HG02943 (cell line): ENCODE measurements around the gene ABAT.
"Not testable (repeated sequence)": the region's sequence is repeated elsewhere in the genome, so short reads cannot be mapped to it uniquely, and the experiment has no call there.

Source experiments
- ATAC-seq: cut with Tn5 transposase; IDR thresholded peaks from one replicate; pipeline ENCODE4 v1.9.1; 2021; ENCODE audit warnings: mild to moderate bottlenecking, low read depth, moderate library complexity; ENCODE audit not compliant: unreplicated experiment

Gene ABAT

GRCh38 chr16:8773537-8773936 lies 99.1 kb downstream of the ABAT start:
- no peak for ATAC-seq

- ATAC-seq: no peak
These were observed 99.8 kb downstream of the ABAT start for GRCh38 chr16:8774208-8774607.

- no peak for ATAC-seq
These were observed 100.9 kb downstream of the ABAT start for GRCh38 chr16:8775359-8775758.

GRCh38 chr16:8776129-8776584 lies 101.7 kb downstream of the ABAT start:
- ATAC-seq: no peak

GRCh38 chr16:8777217-8777616 lies 102.8 kb downstream of the ABAT start:
- no peak for ATAC-seq

- no peak for ATAC-seq
These were observed 107.4 kb downstream of the ABAT start for GRCh38 chr16:8781797-8782196.

GRCh38 chr16:8782673-8783072 lies 108.3 kb downstream of the ABAT start:
- ATAC-seq: no peak

- ATAC-seq: no peak
These were observed 111.0 kb downstream of the ABAT start for GRCh38 chr16:8785408-8785807.

- not testable (repeated sequence) for ATAC-seq
These were observed 111.9 kb downstream of the ABAT start for GRCh38 chr16:8786316-8786715.

- ATAC-seq: no peak
These were observed 114.3 kb downstream of the ABAT start for GRCh38 chr16:8788578-8789172.

GRCh38 chr16:8795091-8795490 lies 120.7 kb downstream of the ABAT start:
- no peak for ATAC-seq

GRCh38 chr16:8795818-8796217 lies 121.4 kb downstream of the ABAT start:
- no peak for ATAC-seq

- no peak for ATAC-seq
These were observed 122.3 kb downstream of the ABAT start for GRCh38 chr16:8796469-8797363.

- peak; percentile 90 for ATAC-seq
These were observed 123.2 kb downstream of the ABAT start, which contains the start of the genes PMM2 and TMEM186 for GRCh38 chr16:8797364-8798173. Gene PMM2 (plus strand): TSS chr16:8797839. CDS start chr16:8797883, 44 bp downstream. Gene TMEM186 (minus strand): TSS chr16:8797639. CDS start chr16:8797614, 25 bp downstream.

GRCh38 chr16:8798174-8798527 lies 123.7 kb downstream of the ABAT start:
- no peak for ATAC-seq

GRCh38 chr16:8798535-8799157 lies 124.2 kb downstream of the ABAT start:
- ATAC-seq: no peak

- ATAC-seq: no peak
These were observed 127.3 kb downstream of the ABAT start for GRCh38 chr16:8801701-8802100.

GRCh38 chr16:8803733-8804132 lies 129.3 kb downstream of the ABAT start:
- not testable (repeated sequence) for ATAC-seq

GRCh38 chr16:8804313-8804712 lies 129.9 kb downstream of the ABAT start:
- ATAC-seq: no peak

GRCh38 chr16:8806272-8806983 lies 132.0 kb downstream of the ABAT start:
- no peak for ATAC-seq
